B cell (primary cell): ENCODE measurements around the gene SUGCT.

Source experiments
- EZH2 ChIP-seq: IDR thresholded peaks from 2 replicates; pipeline ENCODE4 v1.6.1; 2012; ENCODE audit warnings: borderline replicate concordance, low read depth, mild to moderate bottlenecking, moderate library complexity, low read length; ENCODE audit not compliant: insufficient read depth, poor library complexity, severe bottlenecking
- TF ChIP-seq, protein P1 (sequence below): fragments of 200-600 bp; IDR thresholded peaks from one replicate; pipeline ENCODE4 v1.8.0; 2022; ENCODE audit warnings: antibody characterized with exemption, mild to moderate bottlenecking

DNA sequence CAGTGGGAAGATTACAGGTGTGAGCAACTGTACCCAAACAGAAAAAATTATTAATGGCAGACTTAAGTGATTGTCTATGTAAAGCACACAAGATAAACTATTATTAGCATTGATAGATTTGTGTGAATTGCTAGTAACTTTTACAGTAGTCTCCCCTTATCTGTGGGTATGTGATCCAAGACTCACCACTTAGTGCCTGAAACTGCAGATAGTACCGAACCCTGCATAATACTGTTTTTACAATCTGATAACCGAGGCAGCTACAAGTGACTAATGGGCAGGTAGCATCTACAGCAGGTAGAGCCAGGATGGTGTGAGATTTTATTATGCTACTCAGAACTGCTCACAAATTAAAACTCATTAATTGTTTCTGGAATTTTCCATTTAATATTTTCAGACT, 31.9 kb upstream of the SUGCT start:
- TF ChIP-seq, protein P1, sequence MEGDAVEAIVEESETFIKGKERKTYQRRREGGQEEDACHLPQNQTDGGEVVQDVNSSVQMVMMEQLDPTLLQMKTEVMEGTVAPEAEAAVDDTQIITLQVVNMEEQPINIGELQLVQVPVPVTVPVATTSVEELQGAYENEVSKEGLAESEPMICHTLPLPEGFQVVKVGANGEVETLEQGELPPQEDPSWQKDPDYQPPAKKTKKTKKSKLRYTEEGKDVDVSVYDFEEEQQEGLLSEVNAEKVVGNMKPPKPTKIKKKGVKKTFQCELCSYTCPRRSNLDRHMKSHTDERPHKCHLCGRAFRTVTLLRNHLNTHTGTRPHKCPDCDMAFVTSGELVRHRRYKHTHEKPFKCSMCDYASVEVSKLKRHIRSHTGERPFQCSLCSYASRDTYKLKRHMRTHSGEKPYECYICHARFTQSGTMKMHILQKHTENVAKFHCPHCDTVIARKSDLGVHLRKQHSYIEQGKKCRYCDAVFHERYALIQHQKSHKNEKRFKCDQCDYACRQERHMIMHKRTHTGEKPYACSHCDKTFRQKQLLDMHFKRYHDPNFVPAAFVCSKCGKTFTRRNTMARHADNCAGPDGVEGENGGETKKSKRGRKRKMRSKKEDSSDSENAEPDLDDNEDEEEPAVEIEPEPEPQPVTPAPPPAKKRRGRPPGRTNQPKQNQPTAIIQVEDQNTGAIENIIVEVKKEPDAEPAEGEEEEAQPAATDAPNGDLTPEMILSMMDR = no peak
- no peak for TF ChIP-seq EZH2
